AG04449 (cell line): Measurements from ENCODE around the gene ZRANB1.

Experiments
- CTCF ChIA-PET: fragments of 350-600 bp; formaldehyde crosslinking; extraction: SDS; loops from one replicate; lab custom pipeline; 2021; ENCODE audit warnings: antibody characterized with exemption; lab: Yijun Ruan, JAX
- POLR2A ChIA-PET: fragments of 400-600, 350-600 bp; formaldehyde crosslinking; extraction: SDS; loops from one replicate; lab custom pipeline; 2020; ENCODE audit warnings: antibody characterized with exemption, inconsistent platforms; lab: Yijun Ruan, JAX
- DNase-seq: peaks from one replicate; pipeline ENCODE4 v3.0.0-alpha.2; 2010; ENCODE audit warnings: low read depth, low spot score
- H3K4me3 ChIP-seq: 2 replicates; pipeline ENCODE4 v1.5.1; 2011; ENCODE audit warnings: low read depth, mild to moderate bottlenecking, control low read depth, low read length
- TF ChIP-seq, protein P1 (sequence below): IDR thresholded peaks from one replicate; pipeline ENCODE4 v1.5.1; 2011; ENCODE audit warnings: mild to moderate bottlenecking, moderate library complexity, low read length, control low read depth, inconsistent platforms; ENCODE audit not compliant: insufficient read depth; ENCODE audit errors: missing control alignments

Gene ZRANB1

DNA sequence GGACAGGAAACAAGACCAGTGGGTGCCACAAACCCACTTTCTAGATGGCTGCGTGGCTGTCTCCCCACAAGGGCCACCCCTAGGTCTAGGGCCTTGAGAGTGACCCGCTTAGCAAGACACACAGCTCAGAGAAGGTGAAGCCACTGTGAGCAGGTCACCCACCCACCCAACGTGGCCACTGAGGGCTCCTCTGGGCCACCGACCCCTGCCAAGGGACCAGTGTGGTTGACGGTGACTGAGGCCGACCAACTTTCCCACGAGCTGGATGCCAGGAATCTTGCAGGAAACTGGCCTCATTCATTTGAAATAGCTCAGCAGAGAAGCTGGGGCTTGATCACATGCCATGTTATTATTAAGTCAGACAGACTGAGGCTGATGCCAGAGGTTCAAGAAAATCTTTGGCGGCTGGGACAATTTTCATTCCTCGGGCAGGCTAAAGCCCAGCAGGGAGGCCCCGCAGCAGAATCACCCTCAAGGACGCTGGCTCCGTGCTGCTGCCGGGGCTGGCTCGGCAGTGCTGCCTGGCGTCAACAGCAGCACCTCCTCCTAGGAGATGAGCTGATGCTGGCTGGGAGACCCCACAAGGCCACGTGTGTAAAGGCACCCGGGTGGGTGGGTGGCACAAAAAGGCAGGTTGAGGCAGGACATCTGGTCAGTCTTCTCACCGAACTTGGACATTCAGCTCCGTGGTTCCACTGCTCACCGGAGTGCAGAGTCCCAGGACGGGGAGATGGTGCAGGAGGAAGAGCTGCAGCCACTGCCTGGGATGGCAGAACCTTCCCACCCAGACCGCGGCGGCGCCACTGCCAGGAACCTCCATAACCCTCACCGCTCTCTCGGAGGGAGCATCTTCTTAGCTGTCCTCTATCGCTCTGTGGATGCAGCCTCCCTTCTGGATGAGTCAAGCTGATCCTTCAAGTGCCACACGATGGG, 57.8 kb downstream of the ZRANB1 start:
- ChIA-PET POLR2A (interaction anchor here (0.6 kb wide), 1 partner anchor 62 kb away, joined by 3 read pairs; no protein-coding TSS in a partner anchor), CTCF (interaction anchor here (0.7 kb wide), 1 partner anchor 48 kb away, joined by 4 read pairs; no protein-coding TSS in a partner anchor)
- no peak overlapping the region for H3K4me3 ChIP-seq
- DNase-seq, result peak; percentile 52
- TF ChIP-seq, protein P1, sequence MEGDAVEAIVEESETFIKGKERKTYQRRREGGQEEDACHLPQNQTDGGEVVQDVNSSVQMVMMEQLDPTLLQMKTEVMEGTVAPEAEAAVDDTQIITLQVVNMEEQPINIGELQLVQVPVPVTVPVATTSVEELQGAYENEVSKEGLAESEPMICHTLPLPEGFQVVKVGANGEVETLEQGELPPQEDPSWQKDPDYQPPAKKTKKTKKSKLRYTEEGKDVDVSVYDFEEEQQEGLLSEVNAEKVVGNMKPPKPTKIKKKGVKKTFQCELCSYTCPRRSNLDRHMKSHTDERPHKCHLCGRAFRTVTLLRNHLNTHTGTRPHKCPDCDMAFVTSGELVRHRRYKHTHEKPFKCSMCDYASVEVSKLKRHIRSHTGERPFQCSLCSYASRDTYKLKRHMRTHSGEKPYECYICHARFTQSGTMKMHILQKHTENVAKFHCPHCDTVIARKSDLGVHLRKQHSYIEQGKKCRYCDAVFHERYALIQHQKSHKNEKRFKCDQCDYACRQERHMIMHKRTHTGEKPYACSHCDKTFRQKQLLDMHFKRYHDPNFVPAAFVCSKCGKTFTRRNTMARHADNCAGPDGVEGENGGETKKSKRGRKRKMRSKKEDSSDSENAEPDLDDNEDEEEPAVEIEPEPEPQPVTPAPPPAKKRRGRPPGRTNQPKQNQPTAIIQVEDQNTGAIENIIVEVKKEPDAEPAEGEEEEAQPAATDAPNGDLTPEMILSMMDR, result no peak

DNA sequence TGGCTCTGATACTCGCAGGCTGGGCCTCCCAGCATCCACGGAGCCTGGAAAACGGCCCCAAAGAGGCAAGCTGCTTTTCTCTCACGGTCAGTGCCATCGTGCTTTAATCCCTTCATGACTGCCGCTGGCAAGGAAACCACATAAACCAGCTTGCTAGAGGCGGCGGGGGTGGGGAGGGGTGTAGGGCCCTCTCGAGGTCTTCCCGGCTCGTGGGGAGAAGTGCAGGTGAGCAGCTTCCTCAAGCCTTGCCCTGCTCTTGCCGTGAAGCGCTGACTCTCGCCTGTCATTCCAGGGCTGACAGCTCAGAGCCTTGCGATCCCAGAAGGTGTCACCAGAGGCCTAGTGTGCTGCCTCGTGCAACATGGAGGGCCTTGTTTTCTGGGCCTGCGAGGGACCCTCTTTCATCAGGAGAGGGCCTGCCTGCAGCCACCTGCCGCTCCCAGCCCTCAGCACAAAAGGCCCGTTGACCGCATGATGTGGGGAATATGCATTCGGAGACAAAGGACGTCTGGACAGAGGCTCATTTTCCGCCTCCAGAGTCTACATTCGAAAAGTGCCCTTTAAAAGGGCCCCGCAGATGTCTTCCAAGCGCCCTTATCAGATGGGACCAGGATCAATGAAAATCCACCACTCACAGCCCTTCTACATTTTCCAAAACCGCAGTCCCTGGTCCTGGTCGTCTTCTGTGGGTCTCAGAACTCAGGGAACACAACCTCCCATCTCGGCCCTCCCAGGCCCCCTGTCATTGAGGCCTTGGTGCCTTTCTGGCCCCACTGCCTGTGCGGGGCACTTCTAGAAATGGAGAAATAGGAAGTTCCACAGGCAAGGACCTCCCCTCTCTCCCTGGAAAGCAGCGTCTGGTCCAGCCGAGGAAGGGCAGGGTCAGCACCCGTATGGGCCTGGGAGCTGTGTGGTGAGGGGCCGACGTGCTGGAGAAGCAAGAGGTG, 58.7 kb downstream of the ZRANB1 start:
- ChIA-PET POLR2A (interaction anchor here (0.6 kb wide), 1 partner anchor 61 kb away, joined by 3 read pairs; no protein-coding TSS in a partner anchor), CTCF (interaction anchor here (0.7 to 2.4 kb wide), 4 partner anchors 8 to 47 kb away, joined by 3 to 19 read pairs (median 4); no protein-coding TSS in a partner anchor)
- TF ChIP-seq, protein P1, result peak; percentile 11
- no peak for DNase-seq
- H3K4me3 ChIP-seq, result no peak overlapping the region

DNA sequence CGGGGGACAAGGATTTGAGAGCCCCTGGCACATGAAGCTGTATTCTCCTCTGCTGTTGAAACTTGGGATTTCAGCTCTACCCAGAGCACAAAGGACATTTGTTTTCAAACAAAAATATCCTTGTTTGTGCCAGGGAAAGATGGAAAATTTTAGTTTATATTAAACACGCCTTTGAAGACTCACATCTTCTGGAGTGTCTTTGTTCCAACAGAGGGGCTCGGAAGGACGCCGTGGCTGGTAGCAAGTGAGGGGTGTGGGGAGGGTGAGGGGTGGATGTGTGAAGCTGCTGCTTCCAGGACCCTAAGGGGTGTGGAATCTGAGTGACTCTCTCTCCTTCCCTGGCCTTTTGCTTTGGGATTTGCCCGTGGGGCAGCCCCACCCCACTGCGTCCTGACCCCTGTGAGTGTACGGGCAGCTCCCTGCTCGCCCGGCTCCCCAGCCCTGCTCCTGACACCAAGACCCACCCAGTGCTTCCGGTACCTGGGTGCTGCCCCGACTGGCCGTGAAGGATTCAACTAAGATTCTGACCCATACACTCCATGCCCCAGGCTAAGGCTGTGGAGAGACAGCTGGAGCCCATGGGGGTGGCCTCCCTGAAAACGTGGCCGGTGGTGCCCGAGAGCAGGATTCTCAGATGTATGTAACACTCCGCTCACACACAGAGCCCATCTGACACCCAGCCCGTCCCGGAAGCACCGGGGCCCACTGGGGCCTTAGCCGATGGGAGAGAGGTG, 59.6 kb downstream of the ZRANB1 start:
- CTCF ChIA-PET, result interaction anchor here (0.9 to 2.4 kb wide), 4 partner anchors 9 to 60 kb away, joined by 3 to 19 read pairs (median 6); no protein-coding TSS in a partner anchor
- TF ChIP-seq, protein P1, result no peak
- DNase-seq, result no peak
- H3K4me3 ChIP-seq, result no peak overlapping the region
- POLR2A ChIA-PET, result interaction anchor here (0.5 kb wide), 1 partner anchor 9 kb away, joined by 3 read pairs; no protein-coding TSS in a partner anchor

DNA sequence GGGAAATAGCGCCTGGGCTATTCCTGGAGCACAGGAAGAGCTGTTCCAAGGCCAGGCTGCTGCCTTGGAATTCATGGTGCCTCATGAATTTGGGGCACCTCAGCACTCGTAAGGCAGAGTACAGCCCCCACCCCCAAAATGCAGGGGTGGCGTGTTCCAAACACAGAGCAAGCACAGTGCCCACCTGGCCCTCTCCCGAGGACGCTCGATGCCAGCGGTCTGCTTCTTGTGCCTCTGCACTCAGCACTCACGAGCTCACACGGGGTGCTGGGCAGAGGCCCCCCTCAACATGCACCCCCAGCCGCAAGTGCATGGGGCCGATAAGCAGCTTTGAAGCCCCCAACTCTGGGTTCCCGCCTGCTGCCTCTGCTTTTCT, 60.1 kb downstream of the ZRANB1 start:
- ChIA-PET CTCF (interaction anchor here (0.9 to 2.4 kb wide), 3 partner anchors 10 to 59 kb away, joined by 3 to 19 read pairs (median 10); no protein-coding TSS in a partner anchor), POLR2A (interaction anchor here (0.5 kb wide), 1 partner anchor 9 kb away, joined by 3 read pairs; no protein-coding TSS in a partner anchor)
- TF ChIP-seq, protein P1, result no peak
- no peak overlapping the region for H3K4me3 ChIP-seq
- DNase-seq, result no peak

DNA sequence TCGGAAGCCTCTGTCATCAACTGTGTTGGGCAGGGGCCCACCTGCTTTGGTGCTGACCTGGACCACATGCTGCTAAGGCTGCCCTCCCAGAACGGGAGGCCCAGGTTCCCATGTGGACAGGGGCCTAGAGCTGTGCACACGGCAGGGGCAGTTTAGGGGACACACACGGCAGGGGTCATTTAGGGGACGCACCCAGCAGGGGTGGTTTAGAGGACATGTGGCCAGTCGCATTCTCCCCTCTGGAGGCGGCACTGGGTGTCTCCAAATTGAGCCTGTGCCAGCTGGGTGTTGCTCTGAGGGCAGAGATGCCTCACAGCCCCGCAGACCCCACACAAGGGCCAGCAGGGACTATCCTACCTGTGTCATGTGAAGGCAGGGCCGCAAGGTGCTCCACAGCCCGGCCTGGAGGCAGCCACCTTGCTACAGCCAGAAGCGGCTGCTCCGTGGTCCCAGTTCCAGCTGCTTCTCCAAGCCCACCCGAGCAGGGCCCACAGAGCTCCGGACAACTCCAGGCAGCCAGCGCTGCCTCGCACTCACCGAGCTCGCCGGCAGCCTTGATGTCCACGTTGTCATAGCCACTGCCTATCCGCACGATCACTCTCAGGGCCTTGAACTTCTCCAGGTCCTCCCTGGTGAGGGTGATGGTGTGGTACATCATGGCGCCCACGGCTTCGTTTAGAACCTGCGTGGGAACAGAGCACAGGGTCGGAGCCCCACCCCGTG, 60.7 kb downstream of the ZRANB1 start:
- DNase-seq, result no peak
- TF ChIP-seq, protein P1, result no peak
- ChIA-PET CTCF (interaction anchor here (1.4 to 2.4 kb wide), 2 partner anchors 10 to 59 kb away, joined by 10 to 19 read pairs; no protein-coding TSS in a partner anchor), POLR2A (no interaction called here)
- no peak overlapping the region for H3K4me3 ChIP-seq
